Omental fat pad (tissue), 4 donors: Measurements from ENCODE around the gene PDHX. TPM values are rescaled to one million over a fixed set of nuclear protein-coding genes. Genes with fewer than 3 reads are reported as not detected.
A peak's percentile ranks its signal among the peaks of the same experiment; 100 is the strongest.
"Not testable (repeated sequence)": the region's sequence is repeated elsewhere in the genome, so short reads cannot be mapped to it uniquely, and the experiment has no call there.

Source experiments
- ATAC-seq: fragments of 150-250 bp; one replicate; pipeline ENCODE4 v1.9.1; 2016; ENCODE audit warnings: mild to moderate bottlenecking, moderate library complexity; ENCODE audit not compliant: low FRiP score
- DNase-seq: peaks from one replicate; pipeline ENCODE4 v3.0.0-alpha.2; 2019; ENCODE audit warnings: low spot score
- CTCF ChIP-seq, 3 donors: fragments of 450-650 bp; IDR thresholded peaks; one replicate each; pipeline ENCODE4 v1.5.1; 2016 to 2017; ENCODE audit warnings: antibody characterized with exemption in 3 of 3, mild to moderate bottlenecking in 3 of 3, moderate library complexity in 2 of 3
- total RNA-seq, 4 donors: library from RNA; depleted of rRNA; stranded (reverse); fragments of >200 nt; gene quantifications; one replicate each; pipeline ENCODE4 v1.1.0, GENCODE V29; 2016

The PDHX gene
- total RNA-seq, 4 donors from 2014 or later = 20.0 to 56.0 (median 45.3) TPM

DNA sequence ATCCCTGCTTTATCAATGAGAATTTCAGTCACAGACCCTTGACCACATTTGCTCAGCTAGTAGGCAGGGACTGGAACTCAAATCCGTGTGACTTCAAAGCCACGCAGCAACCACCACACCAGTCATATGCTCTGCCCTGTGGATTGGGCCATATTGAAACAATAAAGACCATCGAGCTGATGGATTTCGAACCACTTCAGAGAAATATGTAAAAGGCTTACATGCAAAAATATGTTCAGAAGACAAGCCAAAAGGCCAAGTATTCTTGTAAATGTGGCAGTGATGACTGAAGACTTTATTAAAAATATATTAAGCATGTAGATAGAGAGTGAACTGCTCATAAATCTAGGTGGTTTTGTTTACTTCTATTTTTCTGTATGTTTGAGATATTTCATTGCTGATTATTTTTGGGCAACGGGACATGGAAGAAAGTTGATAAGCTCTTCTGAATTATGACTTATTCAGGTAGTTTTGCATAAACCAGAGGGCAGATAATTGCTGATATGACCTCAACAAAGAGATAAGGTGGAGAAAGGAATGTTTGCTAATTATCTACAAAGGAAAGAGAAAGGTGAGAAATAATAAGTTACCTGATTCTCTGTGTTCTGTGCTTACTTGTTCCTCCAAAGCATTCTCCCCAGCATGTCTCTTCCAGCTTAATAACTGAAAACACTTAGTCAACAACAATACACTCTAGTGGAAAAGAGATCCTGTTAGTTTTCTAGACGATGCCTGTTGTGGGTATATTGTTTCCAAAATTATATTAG lies 99.4 kb downstream of the PDHX start:
- no peak for DNase-seq
- no peak for TF ChIP-seq CTCF (IDR thresholded peaks at IDR 0.05)
- no peak for ATAC-seq

DNA sequence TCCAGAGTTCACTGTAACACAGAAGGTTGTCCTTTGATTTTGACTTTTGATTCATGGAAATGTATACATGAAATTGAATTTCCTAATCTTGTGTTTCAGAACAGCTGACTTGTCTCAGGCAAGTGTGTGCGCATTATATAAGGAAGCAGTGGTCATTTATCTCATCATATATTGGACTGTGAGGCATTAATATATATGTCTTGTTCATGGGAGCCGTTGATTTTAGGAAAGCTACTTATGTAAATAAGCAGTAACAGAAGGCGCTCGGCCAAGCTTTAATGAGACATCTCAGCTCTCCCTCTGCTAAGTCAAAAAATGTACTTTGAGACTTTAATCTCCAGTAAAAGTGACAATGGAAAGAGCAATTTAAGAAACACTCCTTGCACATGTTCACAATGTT lies 100.5 kb downstream of the PDHX start:
- TF ChIP-seq CTCF (IDR thresholded peaks at IDR 0.05) = no peak
- no peak for DNase-seq
- ATAC-seq = no peak

DNA sequence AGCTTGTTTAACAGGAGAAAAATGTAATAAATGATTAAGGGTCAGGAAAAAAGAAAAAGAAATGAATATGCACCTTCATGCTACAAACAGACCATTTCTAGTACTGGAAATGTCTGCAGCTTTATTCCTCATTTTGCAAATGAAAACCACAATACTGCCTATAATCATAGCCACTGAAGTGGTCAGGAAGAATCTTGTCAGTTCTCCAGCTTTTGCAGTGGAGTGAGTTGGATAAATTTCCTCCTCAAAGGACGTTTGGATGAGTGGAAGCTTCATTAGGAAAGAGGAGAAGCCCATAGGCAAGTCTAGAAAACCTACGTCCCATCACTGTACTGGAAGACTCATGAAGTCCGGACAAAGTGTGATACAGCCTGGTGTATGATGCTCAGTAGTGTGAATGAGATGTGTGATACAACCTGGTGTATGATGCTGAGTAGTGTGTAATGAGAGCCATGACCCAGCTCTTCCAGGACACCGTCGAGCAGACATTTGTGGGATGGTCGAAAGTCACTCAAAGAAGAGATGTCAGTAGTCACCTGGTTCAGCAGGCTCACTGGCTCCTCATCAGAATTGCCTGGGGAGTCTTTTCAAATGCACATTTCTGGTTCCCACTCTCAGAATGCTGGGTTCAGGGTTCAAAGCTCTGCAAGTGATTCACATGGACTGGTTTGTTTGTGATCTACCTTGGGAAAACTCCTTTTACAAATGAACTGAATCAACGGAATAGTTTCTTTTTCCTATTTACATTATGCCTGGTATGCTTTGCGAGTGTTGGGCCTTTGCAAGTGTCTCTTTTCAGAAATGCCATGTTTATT lies 101.3 kb downstream of the PDHX start:
- no peak for ATAC-seq
- TF ChIP-seq CTCF (IDR thresholded peaks at IDR 0.05) = no peak

GRCh38 chr11:35021589-35021988 lies 105.2 kb downstream of the PDHX start:
- DNase-seq (no peak), ATAC-seq (no peak)
- TF ChIP-seq CTCF (IDR thresholded peaks at IDR 0.05) = no peak

More for the DNA sequence above, 101.3 kb downstream of the PDHX start:
- DNase-seq = no peak

GRCh38 chr11:35023940-35024339 lies 107.5 kb downstream of the PDHX start:
- ATAC-seq = not testable (repeated sequence)

GRCh38 chr11:35028007-35028406 lies 111.6 kb downstream of the PDHX start:
- not testable (repeated sequence) for ATAC-seq

More at GRCh38 chr11:35023940-35024339, 107.5 kb downstream of the PDHX start:
- DNase-seq = not testable (repeated sequence)

DNA sequence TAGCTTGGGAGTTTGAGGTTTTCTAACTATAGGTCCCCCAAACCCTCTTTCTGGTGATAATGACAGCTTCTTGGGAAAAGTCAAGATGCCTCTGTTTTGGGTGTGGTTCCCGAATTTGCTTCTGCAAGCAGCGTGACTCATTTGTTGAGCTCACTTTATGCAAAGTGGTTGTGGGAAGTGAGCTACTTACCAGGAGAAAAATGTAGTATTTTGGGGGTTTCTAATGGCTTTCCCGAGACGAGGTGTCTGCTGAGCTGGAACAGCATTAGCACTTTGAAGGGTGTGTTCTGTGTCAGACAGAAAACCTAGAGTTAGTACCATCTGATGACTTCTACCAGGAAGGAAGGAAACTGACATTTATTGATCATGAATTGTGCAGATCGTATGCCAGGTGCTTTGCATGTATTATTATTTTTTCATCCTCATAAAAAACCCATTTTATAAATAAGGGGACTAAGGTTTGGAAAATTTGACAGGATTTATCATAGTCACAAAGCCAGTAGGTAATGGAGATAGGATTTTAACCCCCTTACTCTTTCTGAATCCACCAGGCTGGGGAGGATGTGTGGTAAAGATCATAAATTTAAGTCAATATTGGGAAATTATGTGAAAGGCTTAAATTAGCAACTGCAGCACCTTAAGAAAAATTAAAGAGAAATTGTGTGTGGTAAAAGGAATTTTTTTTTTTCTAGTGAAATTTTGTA lies 113.7 kb downstream of the PDHX start:
- no peak for TF ChIP-seq CTCF (IDR thresholded peaks at IDR 0.05)
- peak; percentile 83 for ATAC-seq
- DNase-seq = no peak

More at GRCh38 chr11:35028007-35028406, 111.6 kb downstream of the PDHX start:
- DNase-seq = not testable (repeated sequence)
